ENCODE measurements around the gene PPP2R5D. TPM values are rescaled to one million over a fixed set of nuclear protein-coding genes. Genes with fewer than 3 reads are reported as not detected.

Gene PPP2R5D
- total and polyA plus RNA-seq, 2 of the 4 experiments (the other 2 are of a cell fraction), result 55.6 to 68.8 TPM

DNA sequence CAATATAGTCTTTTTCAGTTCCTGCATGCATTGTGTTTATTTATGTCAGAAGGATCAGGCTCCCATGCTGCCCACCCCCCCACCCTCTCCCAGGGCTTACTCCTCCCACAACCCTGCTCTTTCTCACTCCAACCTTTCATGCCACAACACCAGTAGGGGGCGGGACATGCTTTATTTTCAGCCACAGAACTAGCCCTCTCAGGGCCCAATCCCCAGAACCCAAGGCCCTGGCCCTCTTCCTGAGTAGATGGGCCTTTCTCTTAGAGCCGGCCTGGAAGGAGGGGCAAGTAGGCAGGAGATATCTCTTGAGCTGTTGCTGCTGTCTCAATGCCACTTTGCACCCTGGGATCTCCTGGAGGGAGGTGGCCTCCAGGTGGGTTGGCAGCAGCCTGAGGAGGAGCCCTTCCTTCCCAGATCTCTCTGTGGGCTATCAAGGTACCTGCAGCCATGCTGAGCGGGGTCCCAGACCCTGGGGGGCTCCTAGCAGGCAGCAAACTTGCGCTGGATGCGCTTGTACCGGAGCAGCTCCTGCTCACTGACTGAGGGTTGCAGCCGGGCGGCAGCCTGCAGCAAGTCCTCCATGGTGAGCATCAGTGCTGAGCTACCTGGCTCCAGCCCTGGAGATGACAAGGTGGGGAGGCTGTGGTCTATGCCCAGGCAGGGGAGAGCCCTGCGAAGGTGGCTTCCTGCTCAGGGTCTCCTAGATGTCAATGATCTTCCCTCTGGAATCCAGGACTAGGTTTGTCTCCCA is 20.3 kb upstream of the PPP2R5D start:
- POLR2A ChIA-PET (ENCODE audit: unreplicated experiment), result no interaction called here
- intact Hi-C loops (cut with micrococcal nuclease), result no loop called here
- TSS peak; percentile 66 for BruUV-seq (replicated peaks)

More for the DNA sequence above, 20.3 kb upstream of the PPP2R5D start:
- Histone ChIP-seq H2AK9ac (replicated peaks; ENCODE audit: low read depth, low read length, poor library complexity) (no peak overlapping the region), H3K4ac (ENCODE audit: low read depth, low read length) (no peak overlapping the region), H3K4me2 (ENCODE audit: low read depth, low read length) (no peak overlapping the region), H2BK120ac (ENCODE audit: low read depth, low read length) (no peak overlapping the region), H3K23ac (ENCODE audit: low read depth, low read length) (no peak overlapping the region), H3K79me1 (ENCODE audit: low read depth in 1 of 2, low read length in 2 of 2) (peaks cover 0 to 7% of the 10 kb centered on the region in 2 experiments; a peak in 1 of 4 replicates), H2BK15ac (ENCODE audit: low read depth, low read length) (no peak overlapping the region), H3K4me1 (ENCODE audit: control insufficient read depth, insufficient read depth, low read length) (peaks cover 7% of the 10 kb centered on the region; the same call in 1 of the 2 replicates), H3K4me3 (ENCODE audit: insufficient read depth, low read depth, low read length) (no peak overlapping the region), H3K27me3 (ENCODE audit: control insufficient read depth, insufficient read depth, low read length) (no peaks in the 10 kb centered on the region), H3K14ac (replicated peaks; ENCODE audit: low read depth, low read length) (no peak overlapping the region), H3K27ac (ENCODE audit: insufficient read depth, low read length) (0 out of 2 replicates have a peak overlapping the region, but pooled peaks have one; percentile 3), H3K56ac (ENCODE audit: extremely low read depth, insufficient read depth, low read length) (no peak overlapping the region), H3K9me1 (ENCODE audit: insufficient read depth, low read length) (peaks cover under 1% of the 10 kb centered on the region; the same call in 1 of the 2 replicates), H3K9ac (ENCODE audit: low read depth, low read length) (0 out of 2 replicates have a peak overlapping the region, but pooled peaks have one; percentile 28), H4K91ac (ENCODE audit: insufficient read depth, low read depth, low read length) (no peak overlapping the region), H4K8ac (ENCODE audit: low read depth in 2 of 2, low read length in 2 of 2) (no peak overlapping the region), H2AFZ (replicated peaks; ENCODE audit: low read length, poor library complexity) (no peak overlapping the region), H3K18ac (ENCODE audit: low read depth, low read length) (no peak overlapping the region), H4K20me1 (ENCODE audit: insufficient read depth, low read length) (no peaks in the 10 kb centered on the region), H4K5ac (ENCODE audit: low read depth, low read length) (no peak overlapping the region), H2BK20ac (ENCODE audit: low read depth, low read length) (no peak overlapping the region), H2AK5ac (ENCODE audit: low read depth, low read length) (no peak overlapping the region), H3K36me3 (ENCODE audit: control insufficient read depth, insufficient read depth, low read length) (peaks cover 47% of the 10 kb centered on the region), H2BK5ac (ENCODE audit: low read depth, low read length, poor library complexity, severe bottlenecking) (no peak overlapping the region), H3K9me3 (ENCODE audit: control insufficient read depth, insufficient read depth, low read length) (no peaks in the 10 kb centered on the region)
- dilution Hi-C loops (cut with HindIII; ENCODE audit: low sequenced_read_pairs, unreplicated experiment), result no loop called here
- in situ Hi-C loops (cut with MboI; ENCODE audit: low sequenced_read_pairs), result no loop called here
- peak; percentile 87 for ATAC-seq (ENCODE audit: low read depth)
- CTCF ChIA-PET, result no interaction called here
- TF ChIP-seq, protein P1, sequence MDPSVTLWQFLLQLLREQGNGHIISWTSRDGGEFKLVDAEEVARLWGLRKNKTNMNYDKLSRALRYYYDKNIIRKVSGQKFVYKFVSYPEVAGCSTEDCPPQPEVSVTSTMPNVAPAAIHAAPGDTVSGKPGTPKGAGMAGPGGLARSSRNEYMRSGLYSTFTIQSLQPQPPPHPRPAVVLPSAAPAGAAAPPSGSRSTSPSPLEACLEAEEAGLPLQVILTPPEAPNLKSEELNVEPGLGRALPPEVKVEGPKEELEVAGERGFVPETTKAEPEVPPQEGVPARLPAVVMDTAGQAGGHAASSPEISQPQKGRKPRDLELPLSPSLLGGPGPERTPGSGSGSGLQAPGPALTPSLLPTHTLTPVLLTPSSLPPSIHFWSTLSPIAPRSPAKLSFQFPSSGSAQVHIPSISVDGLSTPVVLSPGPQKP (IDR thresholded peaks at IDR 0.05; ENCODE audit: borderline replicate concordance, low read depth, low read length), result no peak
- TF ChIP-seq RAD21 (IDR thresholded peaks at IDR 0.05; ENCODE audit: low read length), result peak; percentile 50
- peak; percentile 44 for TF ChIP-seq SMC3 (IDR thresholded peaks at IDR 0.05; ENCODE audit: low read depth, low read length)
- no peak for TF ChIP-seq CHD1 (IDR thresholded peaks at IDR 0.05; ENCODE audit: low read depth, low read length)
- no peak for TF ChIP-seq RFX5 (IDR thresholded peaks at IDR 0.05; ENCODE audit: low read depth, low read length)
- peak; percentile 42 for TF ChIP-seq CTCF (conservative IDR thresholded peaks at IDR 0.05; ENCODE audit: low read depth, low read length)
- 93% methylated on average over 6 of the region's 9 CpGs; no CpG with 5 or more reads in 1 of the 2 experiments for WGBS, 2 experiments (ENCODE audit: extremely low coverage in 2 of 2, insufficient read length in 1 of 2)
- DNase-seq, result peak; percentile 58

Measured in IMR-90 (cell line).